ENCODE data around the gene SMAD3.

SMAD3 gene

DNA sequence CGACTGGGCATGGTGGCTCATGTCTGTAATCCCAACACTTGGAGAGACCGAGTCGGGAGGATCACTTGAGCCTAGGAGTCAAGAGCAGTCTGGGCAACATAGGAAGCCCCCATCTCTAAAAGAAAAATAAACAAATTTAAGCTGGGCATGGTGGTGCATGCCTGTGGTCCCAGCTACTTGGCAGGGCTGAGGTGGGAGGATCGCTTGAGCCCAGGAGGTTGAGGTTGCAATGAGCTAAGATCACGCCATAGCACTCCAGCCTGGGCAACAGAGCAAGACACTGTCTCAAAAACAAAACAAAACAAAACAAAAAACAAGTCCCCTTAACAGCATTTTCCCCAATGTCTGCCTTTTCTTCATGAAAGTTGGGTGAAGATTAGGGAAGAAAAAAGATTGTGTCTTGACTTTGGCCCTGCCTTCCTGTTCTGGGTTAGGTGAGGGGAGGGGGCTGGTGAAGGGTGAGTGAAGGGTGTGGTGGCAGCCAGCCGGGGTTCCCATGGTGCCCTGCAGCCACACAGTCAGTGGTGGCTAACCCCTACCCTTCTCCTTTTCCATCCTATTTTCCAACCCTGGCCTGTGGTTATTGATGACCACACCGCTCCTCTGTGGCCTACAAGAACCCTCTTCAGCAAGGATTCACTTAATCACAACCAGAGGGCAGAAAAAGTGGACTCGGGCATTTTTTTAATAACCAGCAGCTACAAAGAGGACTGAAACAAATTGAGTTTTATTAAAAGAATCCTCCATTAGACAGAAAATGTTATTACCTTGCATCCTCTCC is 28.4 kb upstream of the SMAD3 start:
- FAIRE-seq = no peak

DNA sequence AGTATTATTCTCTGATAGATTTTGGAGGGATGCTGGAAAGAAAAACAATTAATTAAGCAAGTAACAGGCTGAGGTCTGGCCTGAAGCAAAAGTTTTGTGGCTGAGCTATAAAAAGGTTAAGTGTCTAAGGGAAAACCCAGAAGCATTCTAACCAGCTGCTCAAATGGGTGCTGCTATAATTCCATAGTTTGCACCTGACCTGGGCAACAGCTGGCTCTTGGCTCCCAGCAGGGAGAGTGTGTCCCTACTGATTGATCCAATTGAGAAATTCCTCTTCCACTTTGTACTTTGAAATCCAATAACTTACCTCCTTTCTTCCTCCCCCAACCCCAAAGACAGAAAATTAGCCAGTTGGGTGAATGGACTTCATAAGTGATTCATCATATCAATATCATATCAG is 27.7 kb upstream of the SMAD3 start:
- no peak for FAIRE-seq

DNA sequence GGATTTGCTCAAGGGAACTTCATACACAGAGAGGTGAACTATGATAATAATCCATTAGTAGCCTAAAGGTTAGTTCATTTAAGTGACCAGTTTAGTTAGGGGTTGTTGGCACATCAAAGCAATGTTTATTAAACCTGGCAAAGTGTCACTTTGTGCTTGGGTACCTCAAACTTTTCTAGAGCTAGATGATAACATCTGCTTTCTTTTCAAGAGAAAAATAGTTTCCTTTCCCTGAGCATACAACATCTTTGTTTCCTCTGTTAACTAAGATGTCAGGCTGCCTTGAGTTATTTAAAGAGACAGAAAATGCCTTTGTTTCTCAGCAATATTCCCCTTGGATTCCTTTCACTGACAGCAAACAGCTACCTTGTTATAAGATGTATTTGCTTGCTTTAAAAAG is 26.7 kb upstream of the SMAD3 start:
- no peak for FAIRE-seq

DNA sequence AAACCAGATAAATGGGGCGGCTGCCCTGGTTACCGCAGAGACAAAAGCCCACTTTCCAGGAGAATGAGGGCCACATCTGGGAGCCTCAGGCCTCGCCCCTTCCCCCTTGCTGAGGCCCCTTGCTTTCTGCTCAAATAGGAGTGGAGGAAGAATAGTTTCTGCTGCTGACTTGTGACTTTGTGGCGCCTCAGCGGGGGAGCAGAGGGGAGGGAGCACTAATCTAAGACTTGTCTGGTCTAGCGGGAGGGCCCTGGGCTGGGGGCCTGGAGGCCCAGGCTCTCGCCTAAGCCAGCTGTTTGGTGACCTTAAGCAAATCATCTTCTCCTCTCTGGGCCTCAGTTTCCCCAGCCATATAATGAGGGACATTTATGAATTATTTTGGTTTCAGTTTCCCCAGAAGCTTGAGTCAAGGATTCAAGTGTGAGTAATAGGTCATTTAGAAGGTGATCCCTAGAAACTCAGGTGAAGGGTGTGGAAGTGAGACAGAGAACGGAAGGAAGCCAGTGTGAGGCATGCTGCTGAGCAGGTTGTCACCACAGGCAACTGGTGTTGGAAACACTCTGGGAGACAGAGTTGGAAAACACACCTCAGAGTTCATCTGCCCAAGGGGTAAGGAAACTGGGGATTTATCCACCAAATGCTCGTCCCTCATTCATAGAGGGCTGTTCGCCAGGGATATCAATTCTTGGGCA is 25.9 kb upstream of the SMAD3 start:
- no peak for FAIRE-seq

DNA sequence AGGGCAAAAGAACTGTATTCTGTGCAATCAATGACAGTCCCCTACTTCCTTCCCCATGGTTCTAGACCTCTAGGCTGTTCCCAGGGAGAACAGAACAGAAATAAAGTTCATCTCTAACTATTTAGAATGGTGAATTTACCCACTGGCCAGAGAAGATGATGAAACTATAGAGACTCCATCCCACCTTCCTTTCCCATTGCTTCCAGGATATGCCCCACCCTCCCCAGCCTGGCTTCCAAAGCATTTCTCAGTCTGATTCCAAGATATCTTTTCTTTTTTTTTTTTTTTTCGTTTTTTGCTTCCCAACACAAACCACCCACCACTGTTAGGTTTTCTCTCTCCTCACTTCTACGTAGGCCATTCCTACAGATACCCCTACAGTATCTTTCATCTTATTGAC is 25.1 kb upstream of the SMAD3 start:
- no peak for FAIRE-seq

DNA sequence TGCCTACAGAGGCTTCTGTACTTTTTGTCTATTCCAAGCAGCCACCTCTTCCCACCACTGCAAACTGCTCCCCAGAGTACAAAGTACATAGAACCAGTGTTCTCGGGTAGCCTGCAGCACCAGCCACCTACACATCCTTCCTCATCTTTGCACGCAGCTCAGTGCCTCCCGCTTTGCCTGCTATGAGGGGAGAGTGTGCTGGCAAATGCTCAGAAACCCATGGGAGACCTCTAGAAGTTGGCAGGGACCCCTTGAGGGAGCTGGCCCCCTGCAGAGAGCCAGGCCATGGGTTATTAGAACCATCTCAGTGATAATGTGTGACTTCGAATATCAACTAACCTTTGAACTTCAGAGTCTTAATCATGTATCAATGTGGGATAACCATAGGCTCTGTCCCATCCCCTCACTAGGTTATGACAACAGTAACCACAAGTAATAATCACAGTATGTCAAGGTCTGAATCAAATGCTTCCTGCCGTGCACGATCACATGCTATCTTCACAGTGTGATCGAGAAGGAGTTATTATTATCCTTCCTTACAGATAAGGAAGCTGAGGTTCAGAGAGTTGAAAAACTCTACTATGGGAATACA is 22.8 kb upstream of the SMAD3 start:
- no peak for FAIRE-seq

DNA sequence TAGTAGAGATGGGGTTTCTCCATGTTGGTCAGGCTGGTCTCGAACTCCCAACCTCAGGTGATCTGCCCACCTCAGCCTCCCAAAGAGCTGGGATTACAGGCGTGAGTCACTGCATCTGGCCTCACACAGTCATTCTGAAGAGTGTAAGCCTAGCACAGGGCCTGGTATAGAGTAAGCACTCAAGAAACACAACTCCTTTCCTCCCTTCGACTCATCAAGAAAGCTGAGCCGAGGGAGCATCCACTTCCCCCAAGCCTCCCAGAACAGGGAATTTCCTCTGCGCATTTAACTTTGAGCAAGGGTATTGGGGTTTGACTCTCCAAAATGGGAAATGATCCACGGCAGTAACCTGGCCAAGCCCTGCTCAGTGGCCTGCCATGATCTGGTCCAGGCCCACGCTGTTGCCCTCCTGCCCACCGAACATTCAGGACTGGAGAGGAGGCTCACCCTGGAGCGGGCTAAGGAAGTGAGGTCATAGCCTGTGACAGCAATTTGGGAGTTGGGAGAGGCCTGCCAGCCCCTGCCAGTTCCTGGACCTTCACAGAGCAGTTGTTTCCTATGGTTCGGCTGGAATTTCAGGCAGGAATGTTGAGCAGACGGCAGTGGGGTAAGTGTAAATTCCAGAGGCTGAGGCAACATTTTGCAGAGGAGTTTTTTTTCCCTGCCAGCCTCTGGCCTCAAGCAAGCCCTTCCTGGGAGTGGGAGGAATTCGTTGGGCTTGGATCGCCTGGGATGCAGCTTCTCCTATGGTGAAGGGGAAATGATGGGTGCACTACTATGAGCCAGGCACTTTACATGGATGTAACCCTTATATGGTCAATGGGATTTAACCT is 21.2 kb upstream of the SMAD3 start:
- no peak for FAIRE-seq

DNA sequence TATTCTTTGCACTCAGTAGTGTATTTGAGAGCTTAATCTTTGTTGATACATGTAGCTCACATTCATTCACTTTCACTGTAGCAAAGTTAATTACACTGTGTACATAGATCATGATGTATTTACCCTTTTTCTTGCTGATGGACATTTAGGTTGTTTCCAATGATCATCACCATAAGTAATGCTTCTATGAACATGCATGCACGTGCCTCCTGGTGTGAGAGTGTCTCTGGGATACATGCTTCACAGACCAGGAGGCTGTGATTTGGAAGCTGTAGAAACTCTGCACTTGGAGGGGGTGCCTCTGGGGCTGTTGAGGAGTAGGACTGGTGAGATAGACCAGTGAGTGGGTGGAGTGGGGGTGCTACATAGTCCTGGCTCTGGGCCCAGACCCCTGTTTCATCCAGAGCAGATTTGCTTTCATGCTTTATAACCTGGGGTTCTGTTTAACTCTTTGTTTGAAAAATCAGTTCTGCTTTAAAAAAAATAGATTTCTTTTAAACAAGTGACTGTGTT is 18.2 kb upstream of the SMAD3 start:
- no peak for FAIRE-seq

DNA sequence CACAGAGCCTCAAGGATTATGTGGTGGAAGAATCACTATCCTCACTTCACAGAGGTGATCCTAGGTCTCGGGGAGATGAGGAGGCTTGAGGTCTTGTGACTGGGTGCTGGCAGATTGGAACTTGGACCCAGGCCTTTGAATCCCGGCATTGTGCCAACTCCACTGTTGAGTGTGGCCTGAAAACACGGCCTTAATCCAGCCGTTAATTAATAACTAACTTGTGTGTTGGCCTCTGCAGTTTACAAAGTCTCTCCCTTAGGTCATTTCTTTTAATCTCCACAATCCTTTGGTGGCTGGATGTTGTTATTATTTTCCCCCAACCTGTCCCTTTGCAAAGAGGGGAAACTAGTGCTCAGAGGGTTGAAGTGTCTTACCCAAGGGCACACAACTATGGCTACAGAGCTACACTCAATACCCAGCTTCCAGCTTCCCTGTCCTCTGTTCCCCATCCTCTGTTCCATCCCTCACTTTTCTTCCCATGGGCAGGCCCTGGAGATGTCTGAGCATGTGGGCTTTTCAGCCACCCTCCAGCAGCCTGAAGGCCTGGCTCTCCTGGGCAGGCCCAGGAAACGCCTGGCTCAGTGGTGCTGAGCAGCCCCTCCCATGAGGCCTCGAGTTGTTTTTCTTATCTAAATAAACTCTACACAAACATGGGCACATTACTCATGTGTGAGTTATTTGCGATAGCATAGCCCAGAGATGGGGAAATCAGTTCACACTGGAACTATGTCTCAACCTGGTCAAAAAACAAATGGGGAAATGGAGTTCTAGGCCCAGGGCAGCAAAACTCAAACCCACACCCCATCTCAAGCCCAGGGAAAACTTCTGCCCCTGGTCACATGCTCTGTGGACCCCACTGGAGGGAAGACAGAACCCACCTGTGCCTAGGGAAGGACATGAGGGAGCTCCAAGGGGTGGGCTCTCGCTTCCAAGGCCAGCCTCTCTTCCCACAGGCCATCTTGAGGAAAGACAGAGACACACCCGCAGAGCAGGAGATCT is 16.8 kb upstream of the SMAD3 start:
- no peak for FAIRE-seq

DNA sequence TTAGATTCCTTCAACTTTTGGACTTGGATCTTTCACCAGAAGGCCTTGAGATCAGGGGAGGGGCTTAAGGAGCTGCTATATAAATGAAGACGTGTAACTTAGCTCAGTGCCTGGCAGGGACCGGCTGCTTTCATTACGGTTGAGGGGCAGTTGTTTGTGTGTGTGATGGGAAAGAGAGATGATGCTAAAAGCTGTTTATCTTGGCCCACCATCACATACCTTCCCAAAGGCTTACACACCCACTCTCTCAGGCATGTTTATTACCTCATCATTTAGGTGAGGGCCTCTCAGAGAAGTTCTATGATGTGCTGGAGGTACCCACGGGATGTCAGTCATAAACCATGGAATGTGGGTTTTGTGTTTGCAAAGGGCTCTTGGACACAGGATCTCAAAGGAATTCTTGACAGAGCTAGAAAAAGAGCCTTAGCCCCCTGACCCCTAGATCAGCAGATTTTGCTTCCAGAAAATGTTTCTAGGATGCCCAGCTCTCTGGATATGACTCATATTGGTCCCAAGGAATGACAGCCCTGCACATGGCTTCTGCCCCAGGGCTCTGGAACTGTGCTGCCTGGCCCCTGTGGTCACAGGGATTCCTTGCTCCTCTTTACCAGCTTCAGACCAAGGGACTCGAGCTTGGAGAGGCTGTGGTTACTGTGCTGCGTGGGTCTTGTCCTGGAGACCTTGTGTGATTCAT is 15.9 kb upstream of the SMAD3 start:
- FAIRE-seq = no peak

DNA sequence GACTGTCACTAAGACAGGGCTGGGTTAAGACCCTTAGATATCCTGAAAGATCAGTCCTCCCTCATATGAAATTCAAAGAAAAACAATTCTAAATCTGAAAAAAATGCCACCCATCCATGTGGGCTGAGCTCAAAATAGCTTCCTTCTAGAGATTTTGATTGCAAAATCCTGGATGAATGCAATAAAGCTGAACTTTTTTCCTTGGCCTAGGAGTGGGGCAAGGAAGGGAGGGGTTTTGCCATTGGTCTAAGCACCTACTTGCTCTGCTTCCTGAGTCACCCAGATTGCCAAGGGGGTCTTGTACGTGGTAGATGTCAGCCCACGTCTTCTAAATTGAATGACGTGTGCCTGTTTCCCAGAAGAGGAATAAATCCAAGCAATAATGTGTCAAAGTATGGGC is 15.3 kb upstream of the SMAD3 start:
- FAIRE-seq = no peak

DNA sequence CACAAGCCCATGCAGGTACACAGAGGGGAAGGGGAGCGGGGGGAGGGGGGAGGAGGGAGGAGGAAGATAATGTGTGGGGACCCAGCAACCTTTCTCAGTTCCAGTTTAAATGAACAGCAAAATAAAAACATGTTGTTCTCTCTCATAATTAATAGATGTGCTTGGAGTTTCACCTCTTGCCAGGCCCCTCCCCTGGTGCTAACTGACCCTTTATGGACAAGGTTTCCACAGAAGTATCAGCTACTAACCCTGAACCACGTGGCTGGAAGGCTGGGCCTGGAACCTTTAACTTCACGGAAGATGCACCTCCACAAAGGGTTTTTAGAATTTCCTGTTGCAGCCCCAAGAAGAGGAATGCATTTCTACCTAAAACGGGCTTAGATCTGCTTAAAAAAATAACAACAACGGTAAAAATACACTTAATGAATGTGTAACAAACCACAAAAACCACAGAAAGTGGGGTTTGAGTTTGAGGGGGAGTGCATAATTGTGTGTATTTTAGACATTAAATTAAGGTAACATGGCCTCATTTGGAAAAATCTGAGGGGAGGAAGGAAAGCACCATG is 14.8 kb upstream of the SMAD3 start:
- no peak for FAIRE-seq

DNA sequence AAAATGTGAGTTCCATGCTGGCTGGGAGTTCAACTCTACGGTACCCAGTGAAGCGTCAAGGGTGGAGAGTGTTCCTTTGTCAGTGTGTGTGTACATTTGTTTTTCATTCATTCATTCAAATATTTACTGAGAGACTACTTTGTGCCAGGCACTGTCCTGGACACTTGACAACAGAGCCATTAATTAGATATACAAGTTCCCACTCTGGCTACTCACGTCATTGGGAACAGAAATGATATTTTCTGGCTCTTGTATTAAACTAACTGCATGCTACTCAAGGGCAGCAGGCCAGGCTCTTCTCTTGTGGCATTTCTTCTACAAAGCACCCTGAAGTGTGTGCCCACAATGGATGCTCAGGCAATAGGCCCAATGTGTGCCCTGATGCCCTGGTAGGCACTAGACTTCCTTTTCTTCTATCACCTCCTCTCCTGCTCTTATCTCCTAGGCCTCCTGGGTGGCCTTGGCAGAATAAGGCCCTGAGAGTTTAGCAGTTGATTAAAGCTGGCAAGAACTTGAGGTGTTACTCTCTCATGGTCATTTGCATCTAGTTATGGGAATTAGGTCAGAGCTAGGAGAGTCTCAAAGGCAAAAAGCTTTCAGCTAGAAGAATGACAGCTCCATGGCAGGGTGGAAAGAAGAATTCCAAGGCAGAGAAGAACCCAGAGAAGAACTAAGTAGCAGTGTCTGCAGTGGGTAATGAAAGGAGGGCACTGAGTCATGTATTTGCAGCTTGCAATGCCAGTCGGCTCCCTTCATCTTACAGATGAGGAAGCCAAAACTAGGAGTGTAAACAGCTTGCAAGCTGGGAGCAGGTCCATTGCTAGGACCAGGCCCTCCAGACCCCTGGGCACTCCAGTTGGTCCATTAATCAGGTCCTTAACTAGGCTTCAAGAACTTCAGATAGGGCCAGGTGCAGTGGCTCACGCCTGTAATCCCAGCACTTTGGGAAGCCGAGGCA is 14.0 kb upstream of the SMAD3 start:
- FAIRE-seq = no peak

DNA sequence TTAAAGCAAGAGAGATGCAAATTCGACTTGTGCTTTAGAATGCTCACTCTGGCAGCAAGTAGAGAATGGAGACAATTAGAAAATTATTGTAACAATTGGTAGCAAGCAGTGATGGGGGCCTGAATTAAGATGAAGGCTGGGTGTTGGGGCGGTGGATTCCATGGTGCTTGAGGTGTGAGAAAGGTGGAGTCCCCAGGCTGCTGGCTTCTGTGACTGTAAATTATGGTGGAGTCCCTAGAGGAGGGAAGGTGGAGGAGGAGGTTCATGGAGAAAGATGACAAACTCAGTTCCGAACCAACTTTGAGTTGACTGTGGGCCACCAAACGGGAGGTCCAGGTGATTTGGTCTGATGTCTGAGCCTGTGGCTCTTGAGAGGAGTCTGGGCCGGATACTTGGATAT is 10.7 kb upstream of the SMAD3 start:
- no peak for FAIRE-seq

DNA sequence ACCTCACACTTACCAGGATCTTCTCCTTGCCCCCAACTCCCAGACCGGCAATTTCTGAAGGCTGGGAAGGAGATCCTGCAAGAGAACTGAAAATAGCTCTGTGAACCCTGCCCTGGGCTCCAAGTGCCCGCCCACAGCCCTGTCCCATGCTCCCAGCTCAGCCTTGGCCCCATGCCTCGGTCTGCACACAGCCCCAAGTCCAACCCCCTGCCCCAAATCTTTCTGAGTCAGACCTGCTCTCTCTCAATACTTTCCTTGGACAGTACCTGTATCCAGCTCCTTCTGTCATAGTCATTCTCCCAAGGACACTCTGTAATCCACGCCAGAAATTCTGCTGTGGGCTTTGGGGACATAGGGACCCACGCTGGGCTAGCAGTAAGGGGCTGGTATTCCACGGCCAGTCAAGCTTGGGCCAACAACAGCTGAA is 6.3 kb upstream of the SMAD3 start:
- FAIRE-seq = no peak

DNA sequence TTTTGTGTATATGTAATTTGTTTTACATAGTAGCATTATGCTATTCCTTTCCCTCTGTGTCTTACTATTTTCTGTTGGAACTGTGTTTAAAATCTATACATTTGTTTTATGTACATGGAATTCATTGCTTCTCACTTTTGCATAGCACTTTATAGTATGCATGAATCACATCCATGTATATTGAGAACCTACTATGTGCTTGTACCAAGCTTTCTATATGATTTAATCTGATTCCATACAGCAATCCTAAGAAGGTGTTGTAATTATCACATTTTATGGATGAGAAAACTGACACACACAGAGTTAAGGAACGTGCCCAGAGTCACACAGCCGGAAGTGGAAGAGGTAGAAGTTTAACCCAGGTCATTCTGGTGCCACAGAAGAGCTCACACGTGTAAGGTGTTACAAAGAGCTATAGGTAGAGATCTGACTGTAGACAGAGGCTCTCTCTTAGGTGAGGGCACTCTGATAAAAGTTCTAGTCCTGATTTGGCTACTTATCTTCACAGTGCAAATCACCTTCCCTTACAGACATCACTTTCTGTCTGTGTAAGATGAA is 3.5 kb upstream of the SMAD3 start:
- no peak for FAIRE-seq

DNA sequence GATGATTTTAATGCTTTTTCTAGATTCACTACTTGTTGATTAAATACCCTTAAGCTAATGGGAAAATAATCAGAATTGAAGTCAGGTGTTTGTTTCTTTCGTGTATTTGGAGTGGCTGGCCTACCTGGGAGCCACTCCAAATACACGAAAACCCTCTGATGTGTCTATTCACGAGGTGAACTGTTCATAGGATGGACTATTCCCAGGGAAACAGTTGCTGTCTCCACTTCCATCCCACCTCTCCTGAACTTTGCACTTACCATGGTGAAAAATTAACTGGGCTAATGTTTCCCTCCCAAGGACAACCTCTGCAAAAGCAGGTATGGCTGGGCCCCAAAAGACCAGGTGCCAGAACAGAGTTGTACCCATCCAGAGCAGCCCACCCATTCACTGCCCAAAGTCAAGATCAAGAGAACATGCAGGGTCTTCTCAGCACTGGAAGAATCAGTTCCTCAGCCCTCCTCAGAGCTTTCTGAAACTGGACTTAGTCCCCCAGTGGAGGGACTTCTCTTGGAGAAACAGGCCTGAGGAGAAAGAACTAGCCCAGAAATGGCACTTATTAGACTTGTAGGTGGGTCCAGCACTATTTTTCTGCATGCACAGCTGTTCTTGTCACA is 2.9 kb upstream of the SMAD3 start:
- FAIRE-seq = no peak
